ENCODE data around the gene TARS2. TPM values are rescaled to one million over a fixed set of nuclear protein-coding genes. Genes with fewer than 3 reads are reported as not detected.

The TARS2 gene
- total and polyA plus RNA-seq, 2 experiments from 2014 or later: 14.0 to 14.4 TPM

GRCh38 chr1:150516050-150516591 is 28.9 kb downstream of the TARS2 start:
- no peaks in the 10 kb centered on the region for H3K36me3 ChIP-seq (ENCODE audit: low read depth)
- H3K4me1 ChIP-seq (ENCODE audit: insufficient read depth): peaks cover 16% of the 10 kb centered on the region; the same call in 1 of the 2 replicates
- TF ChIP-seq EZH2phosphoT487 (IDR thresholded peaks at IDR 0.05; ENCODE audit: insufficient read depth, low read depth) (no peak), EZH2 (IDR thresholded peaks at IDR 0.05; ENCODE audit: insufficient read depth, poor library complexity, severe bottlenecking) (no peak)
- no peaks in the 10 kb centered on the region for H4K20me1 ChIP-seq (ENCODE audit: insufficient read depth)
- WGBS, 2 experiments (ENCODE audit: low coverage in 1 of 2, low lambda C conversion rate in 2 of 2, missing lambda C conversion rate in 2 of 2): 2 to 4% methylated on average over 17 to 19 of the region's 19 CpGs
- peak overlapping the region; percentile 30 for H3K27ac ChIP-seq
- H3F3A ChIP-seq (ENCODE audit: insufficient read depth): no peaks in the 10 kb centered on the region; the same call in 1 of the 2 replicates
- peaks cover 3% of the 10 kb centered on the region; the same call in 1 of the 2 replicates for H3K79me2 ChIP-seq (ENCODE audit: insufficient read depth)
- peak; percentile 56 for DNase-seq
- no peaks in the 10 kb centered on the region for H3K9me2 ChIP-seq (ENCODE audit: insufficient read depth)
- H3K9ac ChIP-seq: peak overlapping the region; percentile 70
- peak overlapping the region; percentile 75 for H3K4me2 ChIP-seq (ENCODE audit: unreplicated experiment)
- H3K27me3 ChIP-seq (replicated peaks; ENCODE audit: insufficient read depth): no peaks in the 10 kb centered on the region
- peak overlapping the region; percentile 75 for H2AFZ ChIP-seq
- H3K4me3 ChIP-seq: peak overlapping the region; percentile 71
- no peaks in the 10 kb centered on the region for H3K9me3 ChIP-seq (ENCODE audit: low read depth)
- in situ Hi-C loops (cut with MboI): no loop called here

- Histone ChIP-seq H3K79me2 (ENCODE audit: insufficient read depth) (no peaks in the 10 kb centered on the region), H3K9me3 (ENCODE audit: low read depth) (no peaks in the 10 kb centered on the region), H3K27me3 (replicated peaks; ENCODE audit: insufficient read depth) (no peaks in the 10 kb centered on the region), H3K4me3 (peak overlapping the region; percentile 71), H3K9me2 (ENCODE audit: insufficient read depth) (no peaks in the 10 kb centered on the region), H3K27ac (peak overlapping the region; percentile 30), H3K4me1 (ENCODE audit: insufficient read depth) (peaks cover 16% of the 10 kb centered on the region; the same call in 1 of the 2 replicates), H3K4me2 (ENCODE audit: unreplicated experiment) (peak overlapping the region; percentile 75), H3F3A (ENCODE audit: insufficient read depth) (no peaks in the 10 kb centered on the region; the same call in 1 of the 2 replicates), H3K36me3 (ENCODE audit: low read depth) (no peaks in the 10 kb centered on the region), H3K9ac (peak overlapping the region; percentile 70), H4K20me1 (ENCODE audit: insufficient read depth) (no peaks in the 10 kb centered on the region), H2AFZ (peak overlapping the region; percentile 75)
- WGBS, 2 experiments (ENCODE audit: low coverage in 1 of 2, low lambda C conversion rate in 2 of 2, missing lambda C conversion rate in 2 of 2): 36 to 43% methylated on average over 4 of the region's 4 CpGs
- no peak for TF ChIP-seq EZH2 (IDR thresholded peaks at IDR 0.05; ENCODE audit: insufficient read depth, poor library complexity, severe bottlenecking)
- no peak for TF ChIP-seq EZH2phosphoT487 (IDR thresholded peaks at IDR 0.05; ENCODE audit: insufficient read depth, low read depth)
- no peak for DNase-seq
- in situ Hi-C loops (cut with MboI): no loop called here
Observed at GRCh38 chr1:150516616-150517015, 29.4 kb downstream of the TARS2 start.

DNA sequence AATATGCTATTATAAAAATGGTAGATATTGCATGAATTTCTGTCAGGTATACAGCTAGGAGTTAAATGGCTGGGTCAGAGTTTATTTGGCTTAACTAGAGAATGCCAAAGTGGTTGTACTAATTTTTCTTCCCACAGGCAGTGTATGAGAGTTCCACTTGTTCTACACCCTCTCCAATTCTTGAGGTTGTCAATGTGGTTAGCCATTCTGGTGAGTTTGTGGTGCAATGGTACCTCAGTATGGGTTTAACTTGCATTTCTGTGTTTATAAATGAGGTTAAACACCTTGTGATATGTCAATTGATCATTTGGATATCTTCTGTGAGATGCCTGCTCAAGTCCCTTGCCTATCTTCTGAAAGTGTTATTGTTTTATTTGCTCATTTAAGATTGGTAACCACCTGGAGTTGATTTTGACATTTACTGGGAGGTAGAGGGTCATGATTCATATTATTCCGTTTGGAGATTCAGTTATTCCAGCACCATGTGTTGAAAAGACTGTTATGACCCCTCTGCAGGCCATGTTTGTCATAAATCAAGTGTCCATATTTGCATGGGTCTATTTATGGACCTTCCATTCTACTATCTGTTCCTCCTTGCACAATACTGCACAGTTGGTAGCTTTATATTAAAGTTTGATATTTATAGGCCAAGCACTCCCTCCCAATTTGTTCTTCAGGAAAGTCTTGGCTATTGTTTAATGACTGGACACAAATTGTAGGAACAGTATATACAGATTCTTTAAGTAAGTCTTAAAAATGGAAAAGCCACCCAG is 34.2 kb downstream of the TARS2 start:
- H3F3A ChIP-seq (ENCODE audit: insufficient read depth): no peaks in the 10 kb centered on the region; the same call in 1 of the 2 replicates
- no peak overlapping the region for H2AFZ ChIP-seq
- H4K20me1 ChIP-seq (ENCODE audit: insufficient read depth): no peaks in the 10 kb centered on the region
- H3K4me3 ChIP-seq: no peak overlapping the region
- DNase-seq: no peak
- H3K9me2 ChIP-seq (ENCODE audit: insufficient read depth): no peaks in the 10 kb centered on the region
- no peaks in the 10 kb centered on the region for H3K36me3 ChIP-seq (ENCODE audit: low read depth)
- H3K27ac ChIP-seq: no peak overlapping the region
- peaks cover 4% of the 10 kb centered on the region; the same call in 1 of the 2 replicates for H3K4me1 ChIP-seq (ENCODE audit: insufficient read depth)
- no peaks in the 10 kb centered on the region for H3K79me2 ChIP-seq (ENCODE audit: insufficient read depth)
- WGBS, 2 experiments (ENCODE audit: low coverage in 1 of 2, low lambda C conversion rate in 2 of 2, missing lambda C conversion rate in 2 of 2): 15 to 29% methylated on average over 1 of the region's 1 CpG
- in situ Hi-C loops (cut with MboI): no loop called here
- no peak overlapping the region for H3K9ac ChIP-seq
- no peaks in the 10 kb centered on the region for H3K9me3 ChIP-seq (ENCODE audit: low read depth)
- no peak overlapping the region for H3K4me2 ChIP-seq (ENCODE audit: unreplicated experiment)
- TF ChIP-seq EZH2phosphoT487 (IDR thresholded peaks at IDR 0.05; ENCODE audit: insufficient read depth, low read depth) (no peak), EZH2 (IDR thresholded peaks at IDR 0.05; ENCODE audit: insufficient read depth, poor library complexity, severe bottlenecking) (no peak)
- no peaks in the 10 kb centered on the region for H3K27me3 ChIP-seq (replicated peaks; ENCODE audit: insufficient read depth)

DNA sequence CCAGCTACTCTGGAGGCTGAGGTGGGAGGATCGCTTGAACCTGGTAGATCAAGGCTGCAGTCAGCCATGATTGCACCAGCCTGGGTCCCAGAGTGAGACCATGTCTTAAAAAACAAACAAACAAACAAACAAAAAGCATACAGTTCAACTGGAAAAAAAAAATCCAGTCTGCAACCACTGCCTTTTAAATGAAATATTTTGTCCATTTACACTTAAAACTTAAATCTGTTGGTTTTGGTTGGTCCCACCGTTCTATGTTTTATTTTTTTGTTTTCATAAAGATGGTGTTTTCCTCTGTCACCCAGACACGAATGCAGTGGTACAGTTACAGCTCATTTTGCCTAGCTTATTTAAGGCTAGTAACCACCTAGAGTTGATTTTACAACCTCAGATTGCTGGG is 38.1 kb downstream of the TARS2 start:
- in situ Hi-C loops (cut with MboI): no loop called here

More for the DNA sequence above, 38.1 kb downstream of the TARS2 start:
- DNase-seq: no peak
- Histone ChIP-seq H3K9ac (no peak overlapping the region), H3K9me2 (ENCODE audit: insufficient read depth) (no peaks in the 10 kb centered on the region), H3K27me3 (replicated peaks; ENCODE audit: insufficient read depth) (no peaks in the 10 kb centered on the region), H3K4me3 (no peak overlapping the region), H4K20me1 (ENCODE audit: insufficient read depth) (no peaks in the 10 kb centered on the region), H3F3A (ENCODE audit: insufficient read depth) (peaks cover 22% of the 10 kb centered on the region), H3K9me3 (ENCODE audit: low read depth) (no peaks in the 10 kb centered on the region), H3K4me2 (ENCODE audit: unreplicated experiment) (no peak overlapping the region), H2AFZ (no peak overlapping the region), H3K79me2 (ENCODE audit: insufficient read depth) (no peaks in the 10 kb centered on the region), H3K27ac (no peak overlapping the region), H3K4me1 (ENCODE audit: insufficient read depth) (peaks cover 25% of the 10 kb centered on the region), H3K36me3 (ENCODE audit: low read depth) (no peaks in the 10 kb centered on the region)
- WGBS, 2 experiments (ENCODE audit: low coverage in 1 of 2, low lambda C conversion rate in 2 of 2, missing lambda C conversion rate in 2 of 2): 76 to 81% methylated on average over 3 of the region's 3 CpGs
- TF ChIP-seq EZH2 (IDR thresholded peaks at IDR 0.05; ENCODE audit: insufficient read depth, poor library complexity, severe bottlenecking) (no peak), EZH2phosphoT487 (IDR thresholded peaks at IDR 0.05; ENCODE audit: insufficient read depth, low read depth) (no peak)
